Heart left ventricle (tissue), 16 donors: ENCODE results near the gene ADGRG1. TPM values are rescaled to one million over a fixed set of nuclear protein-coding genes. Genes with fewer than 3 reads are reported as not detected.
A peak's percentile ranks its signal among the peaks of the same experiment; 100 is the strongest.

Experiments used
- ATAC-seq, 4 donors: fragments of 200-7000 bp; cut with Tn5 transposase; one replicate each; pipeline ENCODE4 v1.9.1; 2020 to 2022; ENCODE audit warnings: moderate library complexity in 4 of 4, mild to moderate bottlenecking in 3 of 4, moderate number of reproducible peaks in 1 of 4
- DNase-seq, 5 donors: peaks; one replicate each; pipeline ENCODE4 v3.0.0-alpha.2; 2020
- H3K27ac ChIP-seq, 12 donors: fragments of 200-600 bp; sonication (generic) in 4 of 12; one replicate each; pipeline versions ENCODE4 v1.5.0 to v1.8.0; 2016 to 2022; ENCODE audit warnings: mild to moderate bottlenecking in 2 of 12
- H3K27me3 ChIP-seq, 9 donors: fragments of 200-600 bp; sonication (generic) in 2 of 9; one replicate each; pipeline versions ENCODE4 v1.5.1 to v1.8.0; 2016 to 2022; ENCODE audit warnings: mild to moderate bottlenecking in 3 of 9
- H3K36me3 ChIP-seq, 9 donors: fragments of 200-600 bp; sonication (generic) in 2 of 9; one replicate each; pipeline versions ENCODE4 v1.5.0 to v1.8.0; 2018 to 2022; ENCODE audit warnings: mild to moderate bottlenecking in 2 of 9
- H3K4me1 ChIP-seq, 12 donors: fragments of 200-600 bp; sonication (generic) in 4 of 12; one replicate each; pipeline versions ENCODE4 v1.5.0 to v1.8.0; 2016 to 2022; ENCODE audit warnings: mild to moderate bottlenecking in 3 of 12
- H3K4me3 ChIP-seq, 12 donors: fragments of 200-600 bp; sonication (generic) in 4 of 12; one replicate each; pipeline versions ENCODE4 v1.5.0 to v1.8.0; 2017 to 2022; ENCODE audit warnings: mild to moderate bottlenecking in 9 of 12, moderate library complexity in 4 of 12
- H3K9me3 ChIP-seq, 12 donors: fragments of 200-600 bp; sonication (generic) in 4 of 12; one replicate each; pipeline versions ENCODE4 v1.5.0 to v1.8.0; 2016 to 2022; ENCODE audit warnings: mild to moderate bottlenecking in 1 of 12
- POLR2A ChIP-seq, 2 donors: fragments of 450-650 bp; IDR thresholded peaks; one replicate each; pipeline ENCODE4 v1.6.1; 2017; ENCODE audit warnings: antibody characterized with exemption in 2 of 2, mild to moderate bottlenecking in 2 of 2, moderate library complexity in 2 of 2
- WGBS, 4 donors: extraction: QIAGEN DNeasy Blood & Tissue Kit in 2 of 4; methylation state at CpG; one replicate each; pipeline versions ENCODE4 v1.1.5 to v1.1.7; 2013 to 2018; 5-methylcytosine and 5-hydroxymethylcytosine counted together
- intact Hi-C, 10 donors: fragments of 100-400 bp; cut with DNase I; formaldehyde crosslinking; loops; one replicate each; pipeline versions ENCODE4 v1.11.1 to v1.14.2; 2022
- polyA plus RNA-seq, 2 donors: library from polyadenylated mRNA; stranded (reverse); fragments of 200-250 nt; gene quantifications; one replicate each; pipeline ENCODE4 v1.2.3, GENCODE V29; 2013
- total RNA-seq, 9 donors: library from RNA; depleted of rRNA in 2 of 9; stranded (reverse); fragments of >200 nt in 2 of 9; fragmentation: NEBNext Ultra II Directional in 3 of 9; extraction: Animal tissue kit (Norgen Biotek cat#: 25700) in 3 of 9; gene quantifications; one replicate each; pipeline versions ENCODE4 v1.1.0 to v1.2.4, GENCODE V29; 2016 to 2023
- TF ChIP-seq, protein P1 (sequence below), 12 donors: fragments of 200-600 bp; sonication (generic) in 4 of 12; IDR thresholded peaks; one replicate each; pipeline versions ENCODE4 v1.5.0 to v1.8.0; 2018 to 2022; ENCODE audit warnings: antibody characterized with exemption in 12 of 12, mild to moderate bottlenecking in 5 of 12
- donor health status: ischemic (EF 13 %, LVEDD 7.1; RV severe dilation, severe dysfunction).
- donor health status: healthy with polysubstance abuse.
- donor health status: DM: no; HTN: yes; CAD: no.
- donor health status: DM: no; HTN: no; CAD: no.
- donor health status: ischemic (EF 25% LVEDD 6.9; RV normal size, moderate dysfunction).
- donor health status: ischemic (EF 25% LVEDD 5.7; RV mildly dilated, moderate dysfunction).
- donor health status: healthy.
- donor health status: DM: yes; HTN: yes; CAD: no.
- donor health status: ischemic (EF 35%, LVEDD 5.7; RV mildly dilated, moderate dysfunction).
- donor health status: nonischemic (EF 11% LVEDD 7.7; RV severe dilation, severe dysfunction).
- donor health status: DM: yes; HTN: yes; CAD: no.
- donor health status: PGD.
- donor health status: ischemic (EF 29% LVEDD 5.4; RV normal size, mild dysfunction).
- donor health status: nonischemic (EF 23%, LVEDD 6.1; RV moderate dilation, normal function).

ADGRG1 gene
- total and polyA plus RNA-seq, 11 donors, result 14.1 to 65.2 (median 17.5) TPM

DNA sequence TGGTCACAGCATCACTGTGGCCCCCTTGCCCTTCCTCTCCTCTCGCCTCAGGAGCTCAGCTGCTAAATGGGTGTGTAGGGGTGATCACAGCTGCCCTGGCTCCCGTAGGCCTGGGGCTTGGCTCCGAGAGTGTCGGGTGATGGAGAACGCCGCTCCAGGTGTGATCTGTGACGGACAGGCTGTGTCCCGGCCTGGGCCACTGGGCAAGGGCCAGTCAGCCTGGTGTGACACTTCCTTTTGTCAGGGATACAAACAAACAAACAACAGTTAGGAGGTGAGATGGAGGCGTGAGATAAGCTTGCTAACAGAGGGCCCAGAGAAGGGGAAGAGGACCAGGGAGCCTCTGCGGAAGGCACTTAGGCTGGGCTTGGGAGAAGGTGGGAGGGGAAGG, 2.0 kb downstream of the ADGRG1 start:
- TF ChIP-seq, protein P1, sequence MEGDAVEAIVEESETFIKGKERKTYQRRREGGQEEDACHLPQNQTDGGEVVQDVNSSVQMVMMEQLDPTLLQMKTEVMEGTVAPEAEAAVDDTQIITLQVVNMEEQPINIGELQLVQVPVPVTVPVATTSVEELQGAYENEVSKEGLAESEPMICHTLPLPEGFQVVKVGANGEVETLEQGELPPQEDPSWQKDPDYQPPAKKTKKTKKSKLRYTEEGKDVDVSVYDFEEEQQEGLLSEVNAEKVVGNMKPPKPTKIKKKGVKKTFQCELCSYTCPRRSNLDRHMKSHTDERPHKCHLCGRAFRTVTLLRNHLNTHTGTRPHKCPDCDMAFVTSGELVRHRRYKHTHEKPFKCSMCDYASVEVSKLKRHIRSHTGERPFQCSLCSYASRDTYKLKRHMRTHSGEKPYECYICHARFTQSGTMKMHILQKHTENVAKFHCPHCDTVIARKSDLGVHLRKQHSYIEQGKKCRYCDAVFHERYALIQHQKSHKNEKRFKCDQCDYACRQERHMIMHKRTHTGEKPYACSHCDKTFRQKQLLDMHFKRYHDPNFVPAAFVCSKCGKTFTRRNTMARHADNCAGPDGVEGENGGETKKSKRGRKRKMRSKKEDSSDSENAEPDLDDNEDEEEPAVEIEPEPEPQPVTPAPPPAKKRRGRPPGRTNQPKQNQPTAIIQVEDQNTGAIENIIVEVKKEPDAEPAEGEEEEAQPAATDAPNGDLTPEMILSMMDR (IDR thresholded peaks at IDR 0.05), result no peak
- TF ChIP-seq POLR2A (IDR thresholded peaks at IDR 0.05), result no peak
- H3K9me3 ChIP-seq, result no peaks in the 10 kb centered on the region
- no peak for DNase-seq
- H3K27ac ChIP-seq, result peak overlapping the region; percentile 70 to 93 (median 85)
- H3K27me3 ChIP-seq, result peaks cover 0 to 17% (median 0%) of the 10 kb centered on the region in 9 donors
- no peaks in the 10 kb centered on the region for H3K36me3 ChIP-seq
- peaks cover 5 to 54% (median 45%) of the 10 kb centered on the region in 12 donors for H3K4me1 ChIP-seq
- H3K4me3 ChIP-seq, result peak overlapping the region; percentile 13 to 65 (median 59)
- WGBS, 4 donors, result 53 to 63% (median 57%) methylated on average over 8 to 10 of the region's 10 CpGs
- ATAC-seq, result no peak
- intact Hi-C loops, result no loop called here

DNA sequence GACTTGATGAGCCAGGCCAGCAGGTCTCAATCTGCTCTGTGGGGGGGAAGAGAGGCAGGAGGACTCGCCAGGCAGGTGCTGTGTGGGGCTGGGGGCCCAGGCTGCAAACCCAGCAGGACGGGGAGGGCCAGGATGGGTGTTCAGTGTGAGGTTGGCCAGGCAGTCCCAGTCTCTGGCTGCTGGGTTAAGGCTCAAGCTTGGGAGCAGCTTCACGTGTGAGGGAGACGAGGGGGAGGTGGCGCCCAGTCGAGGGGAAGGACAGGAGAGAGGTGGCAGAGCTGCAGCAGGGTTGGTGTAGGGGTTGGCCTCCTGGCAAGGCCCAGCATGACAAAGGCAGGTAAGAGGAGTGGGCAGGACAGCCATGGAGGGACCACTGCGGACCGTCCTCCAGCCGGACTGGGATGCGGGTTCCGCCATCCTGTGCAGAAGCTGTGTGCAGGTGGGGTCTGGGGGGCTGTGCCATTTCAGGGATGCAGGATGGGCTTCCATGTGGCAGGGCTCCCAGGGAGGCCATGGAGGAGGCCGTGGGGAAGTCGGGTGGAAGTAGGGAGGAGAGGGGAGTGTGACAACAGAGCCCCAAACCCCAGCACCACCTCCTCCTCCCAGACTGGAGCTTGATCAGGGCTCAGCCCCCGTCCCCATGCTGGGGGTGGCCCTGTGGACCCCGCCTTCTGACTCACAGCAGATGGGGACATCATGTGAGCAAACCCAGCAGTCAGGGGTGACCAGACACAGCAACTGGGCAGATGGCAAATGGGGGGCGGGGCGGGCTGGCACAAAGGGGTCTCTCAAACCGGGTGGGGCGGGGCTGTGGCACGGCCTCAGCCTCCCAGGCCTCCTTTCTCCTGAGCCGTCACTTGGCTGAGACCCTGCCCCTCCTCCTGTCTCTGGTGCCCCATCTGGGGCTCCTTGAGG, 2.8 kb downstream of the ADGRG1 start:
- Histone ChIP-seq H3K4me1 (peaks cover 5 to 62% (median 51%) of the 10 kb centered on the region in 12 donors), H3K9me3 (no peaks in the 10 kb centered on the region), H3K27ac (peak overlapping the region in 11 of 12 donors; percentile 70 to 93 (median 85)), H3K27me3 (peaks cover 0 to 17% (median 0%) of the 10 kb centered on the region in 9 donors), H3K36me3 (no peaks in the 10 kb centered on the region), H3K4me3 (peak overlapping the region; percentile 13 to 65 (median 59))
- ATAC-seq, result no peak
- TF ChIP-seq POLR2A (IDR thresholded peaks at IDR 0.05), result no peak
- TF ChIP-seq, protein P1 (IDR thresholded peaks at IDR 0.05), result no peak
- 65 to 70% (median 67%) methylated on average over 21 of the region's 21 CpGs for WGBS, 4 donors
- intact Hi-C loops, result no loop called here
- no peak for DNase-seq

DNA sequence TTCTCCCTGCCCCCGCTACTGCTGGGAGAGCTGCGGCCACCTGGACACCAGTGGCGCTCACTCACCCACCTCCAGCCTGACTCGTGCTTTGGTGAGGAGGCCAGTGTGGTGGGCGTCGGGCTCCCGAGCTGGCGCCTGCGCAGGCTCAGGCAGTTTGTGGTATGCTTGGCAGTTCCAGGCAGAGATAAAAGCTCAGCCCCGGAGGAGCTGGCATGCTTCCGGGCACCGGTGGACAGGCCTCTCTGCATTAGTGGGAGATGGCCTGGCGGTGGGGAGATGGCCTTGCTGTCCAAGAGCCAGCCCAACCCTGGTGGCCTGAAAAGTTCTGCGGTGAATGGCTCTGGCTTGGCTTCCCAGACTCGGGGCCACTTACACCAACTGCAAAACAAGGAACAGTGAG, 4.1 kb downstream of the ADGRG1 start:
- no peak for ATAC-seq
- peak in 2 of 5 donors; percentile 65 for DNase-seq
- no peaks in the 10 kb centered on the region for H3K36me3 ChIP-seq
- peak overlapping the region in 11 of 12 donors; percentile 52 to 93 (median 84) for H3K27ac ChIP-seq
- 17 to 62% (median 54%) methylated on average over 4 to 15 of the region's 15 CpGs for WGBS, 4 donors
- intact Hi-C loops, result no loop called here
- H3K4me1 ChIP-seq, result peaks cover 5 to 74% (median 61%) of the 10 kb centered on the region in 12 donors
- H3K9me3 ChIP-seq, result no peaks in the 10 kb centered on the region
- peaks cover 0 to 17% (median 0%) of the 10 kb centered on the region in 9 donors for H3K27me3 ChIP-seq
- TF ChIP-seq, protein P1 (IDR thresholded peaks at IDR 0.05), result no peak
- no peak for TF ChIP-seq POLR2A (IDR thresholded peaks at IDR 0.05)
- peak overlapping the region in 3 of 12 donors; percentile 2 to 24 (median 15) for H3K4me3 ChIP-seq

DNA sequence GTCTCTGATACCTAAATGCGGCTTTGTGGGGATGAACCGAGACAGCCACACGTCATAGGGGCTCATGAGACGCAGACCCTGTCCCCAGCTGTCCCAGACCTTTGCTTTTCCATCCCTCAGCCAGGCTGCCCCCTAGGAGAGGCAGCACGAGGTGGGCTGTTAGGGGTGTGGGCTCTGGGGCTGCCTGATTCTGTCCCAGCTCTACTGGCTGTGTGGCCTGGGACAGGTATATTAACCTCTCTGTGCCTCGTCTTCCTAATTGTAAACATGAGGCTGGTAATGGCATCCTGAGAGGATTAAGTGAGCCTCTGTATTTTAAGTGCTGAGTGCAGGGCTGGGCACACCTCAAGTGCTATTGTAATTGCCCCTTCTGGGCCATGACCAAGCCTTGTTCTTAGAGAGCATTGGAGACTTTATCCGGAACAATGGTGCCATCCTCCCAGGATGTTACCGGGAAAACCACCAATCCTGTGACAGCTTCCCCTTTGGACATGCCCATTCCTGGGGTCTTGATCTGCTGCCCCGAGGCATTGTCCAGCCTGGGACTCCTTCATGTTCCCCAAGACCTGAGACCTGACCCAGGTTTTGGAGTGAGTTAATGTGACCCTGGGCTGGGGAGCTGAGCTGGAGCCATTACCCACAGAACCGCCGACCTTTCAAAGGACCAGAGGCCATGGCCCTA, 5.1 kb downstream of the ADGRG1 start:
- Histone ChIP-seq H3K27ac (peak overlapping the region in 11 of 12 donors; percentile 20 to 93 (median 85)), H3K4me3 (no peak overlapping the region), H3K36me3 (no peaks in the 10 kb centered on the region), H3K9me3 (no peaks in the 10 kb centered on the region), H3K27me3 (peaks cover 0 to 14% (median 0%) of the 10 kb centered on the region in 9 donors), H3K4me1 (peaks cover 5 to 74% (median 59%) of the 10 kb centered on the region in 12 donors)
- DNase-seq, result no peak
- intact Hi-C loops, result no loop called here
- WGBS, 4 donors, result 77 to 91% (median 88%) methylated on average over 9 to 11 of the region's 11 CpGs
- TF ChIP-seq, protein P1 (IDR thresholded peaks at IDR 0.05), result no peak
- TF ChIP-seq POLR2A (IDR thresholded peaks at IDR 0.05), result no peak
- ATAC-seq, result no peak
